ENCODE data around the gene CACNA1I. TPM values are rescaled to one million over a fixed set of nuclear protein-coding genes. Genes with fewer than 3 reads are reported as not detected.

Gene CACNA1I
- polyA plus RNA-seq, 1 experiment, result not detected

DNA sequence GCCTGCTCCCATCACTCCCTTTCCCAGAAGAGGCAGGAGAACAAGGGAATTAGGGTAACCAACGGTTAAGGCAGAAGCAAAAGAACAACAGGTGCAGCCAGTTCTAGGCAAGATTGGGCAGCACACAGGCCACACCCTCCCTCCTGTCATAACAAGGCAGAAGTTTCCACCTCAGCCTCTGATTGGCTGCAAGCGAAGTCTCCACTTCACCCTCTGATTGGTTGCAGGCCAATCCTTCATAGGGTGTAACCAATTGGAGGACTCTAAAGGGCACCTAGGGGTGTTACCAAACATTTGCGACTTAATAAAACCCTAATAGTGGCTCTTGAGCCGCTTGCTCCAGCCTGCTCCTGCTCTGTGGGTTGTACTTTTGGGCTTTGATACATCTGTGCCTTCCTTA is 153.8 kb downstream of the CACNA1I start:
- Histone ChIP-seq H3K27ac (ENCODE audit: low read depth, low read length) (no peak overlapping the region), H3K27me3 (ENCODE audit: control insufficient read depth, insufficient read depth, low read length) (peaks cover 47% of the 10 kb centered on the region), H3K9me3 (ENCODE audit: control insufficient read depth, insufficient read depth, low read length) (no peaks in the 10 kb centered on the region), H3K4me3 (ENCODE audit: low read depth, low read length) (no peak overlapping the region)
- ChIA-PET CTCF (no interaction called here), POLR2A (no interaction called here)
- TF ChIP-seq, protein P1, sequence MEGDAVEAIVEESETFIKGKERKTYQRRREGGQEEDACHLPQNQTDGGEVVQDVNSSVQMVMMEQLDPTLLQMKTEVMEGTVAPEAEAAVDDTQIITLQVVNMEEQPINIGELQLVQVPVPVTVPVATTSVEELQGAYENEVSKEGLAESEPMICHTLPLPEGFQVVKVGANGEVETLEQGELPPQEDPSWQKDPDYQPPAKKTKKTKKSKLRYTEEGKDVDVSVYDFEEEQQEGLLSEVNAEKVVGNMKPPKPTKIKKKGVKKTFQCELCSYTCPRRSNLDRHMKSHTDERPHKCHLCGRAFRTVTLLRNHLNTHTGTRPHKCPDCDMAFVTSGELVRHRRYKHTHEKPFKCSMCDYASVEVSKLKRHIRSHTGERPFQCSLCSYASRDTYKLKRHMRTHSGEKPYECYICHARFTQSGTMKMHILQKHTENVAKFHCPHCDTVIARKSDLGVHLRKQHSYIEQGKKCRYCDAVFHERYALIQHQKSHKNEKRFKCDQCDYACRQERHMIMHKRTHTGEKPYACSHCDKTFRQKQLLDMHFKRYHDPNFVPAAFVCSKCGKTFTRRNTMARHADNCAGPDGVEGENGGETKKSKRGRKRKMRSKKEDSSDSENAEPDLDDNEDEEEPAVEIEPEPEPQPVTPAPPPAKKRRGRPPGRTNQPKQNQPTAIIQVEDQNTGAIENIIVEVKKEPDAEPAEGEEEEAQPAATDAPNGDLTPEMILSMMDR (IDR thresholded peaks at IDR 0.05; ENCODE audit: low read depth, low read length), result no peak
- DNase-seq (ENCODE audit: low read depth, low spot score), result no peak

DNA sequence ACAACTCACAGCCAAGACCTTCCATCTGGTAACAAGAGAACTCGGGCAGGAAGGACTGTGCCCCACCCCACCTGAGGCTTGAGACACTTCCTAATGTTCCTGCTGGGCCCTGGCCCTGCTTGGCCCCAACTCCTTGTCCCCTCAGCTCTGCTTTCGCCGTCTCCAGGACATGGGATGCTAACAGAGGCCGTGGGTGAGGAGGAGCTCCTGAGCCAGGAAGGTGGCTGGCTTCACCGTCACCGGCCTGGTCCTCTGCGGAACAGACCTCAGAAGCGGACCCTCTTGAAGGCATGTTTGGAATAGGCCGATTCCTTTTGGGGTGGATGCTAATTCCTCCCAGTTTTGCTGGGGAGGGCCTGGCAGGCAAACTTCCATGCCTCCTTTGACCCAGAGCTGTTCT is 154.3 kb downstream of the CACNA1I start:
- ChIA-PET CTCF (no interaction called here), POLR2A (no interaction called here)
- H3K27me3 ChIP-seq (ENCODE audit: control insufficient read depth, insufficient read depth, low read length), result peaks cover 45% of the 10 kb centered on the region
- no peak overlapping the region for H3K27ac ChIP-seq (ENCODE audit: low read depth, low read length)
- no peaks in the 10 kb centered on the region for H3K9me3 ChIP-seq (ENCODE audit: control insufficient read depth, insufficient read depth, low read length)
- H3K4me3 ChIP-seq (ENCODE audit: low read depth, low read length), result no peak overlapping the region
- no peak for DNase-seq (ENCODE audit: low read depth, low spot score)
- TF ChIP-seq, protein P1 (IDR thresholded peaks at IDR 0.05; ENCODE audit: low read depth, low read length), result no peak

DNA sequence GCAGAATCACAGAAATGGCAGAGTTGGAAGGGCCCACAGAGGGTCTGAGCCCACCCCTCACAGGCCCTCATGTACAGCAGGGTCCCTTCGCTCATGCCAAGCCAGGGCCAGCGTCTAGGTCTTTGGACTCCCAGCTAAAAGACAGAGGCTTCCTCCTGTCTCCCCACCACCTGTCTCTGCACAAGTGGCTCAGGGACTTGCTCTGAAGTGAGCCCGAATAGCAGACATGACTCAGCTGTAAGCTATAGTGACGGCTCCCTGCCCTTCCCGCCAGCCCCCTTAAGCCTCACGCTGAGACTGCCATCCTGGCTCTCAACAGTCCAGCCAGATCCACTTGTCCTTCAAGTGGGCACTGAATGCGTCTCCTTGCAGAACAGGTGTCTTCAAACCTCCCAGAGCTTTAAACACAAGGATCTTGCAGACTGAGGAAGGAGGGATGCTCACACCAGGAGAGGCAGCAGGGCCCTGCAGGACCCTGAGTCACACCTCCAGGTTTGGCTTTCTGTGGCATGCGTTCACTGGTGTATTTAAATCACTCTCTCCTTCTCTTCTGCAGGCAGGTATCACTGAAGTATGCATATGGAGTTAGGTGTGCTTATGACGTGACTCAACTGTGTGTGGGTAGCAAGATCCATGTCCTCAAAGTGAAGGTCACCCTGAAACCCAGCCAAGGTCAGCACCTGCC is 154.9 kb downstream of the CACNA1I start:
- H3K27ac ChIP-seq (ENCODE audit: low read depth, low read length), result no peak overlapping the region
- TF ChIP-seq, protein P1 (IDR thresholded peaks at IDR 0.05; ENCODE audit: low read depth, low read length), result no peak
- CTCF ChIA-PET, result no interaction called here
- POLR2A ChIA-PET, result no interaction called here
- DNase-seq (ENCODE audit: low read depth, low spot score), result no peak
- no peak overlapping the region for H3K4me3 ChIP-seq (ENCODE audit: low read depth, low read length)
- H3K9me3 ChIP-seq (ENCODE audit: control insufficient read depth, insufficient read depth, low read length), result no peaks in the 10 kb centered on the region
- peaks cover 39% of the 10 kb centered on the region for H3K27me3 ChIP-seq (ENCODE audit: control insufficient read depth, insufficient read depth, low read length)

DNA sequence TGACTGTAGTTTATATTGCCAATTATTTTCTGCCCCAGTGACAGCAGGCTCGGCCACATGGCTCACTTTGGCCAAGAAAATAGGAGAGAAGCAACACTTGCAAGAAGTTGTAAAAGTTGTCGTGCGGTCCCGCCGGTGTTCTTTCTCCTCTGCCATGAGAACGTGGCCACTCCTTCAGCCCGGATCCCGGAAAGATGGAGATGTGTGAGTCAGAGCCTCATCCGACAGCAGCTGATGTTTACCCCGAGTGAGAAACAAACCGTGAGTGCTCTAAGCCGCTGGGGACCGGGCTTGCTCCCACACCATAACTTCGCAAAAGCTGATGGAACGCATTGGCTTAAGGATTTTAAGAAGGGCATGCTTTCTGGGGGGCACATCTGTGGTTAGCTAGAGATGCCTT is 157.0 kb downstream of the CACNA1I start:
- Histone ChIP-seq H3K9me3 (ENCODE audit: control insufficient read depth, insufficient read depth, low read length) (no peaks in the 10 kb centered on the region), H3K27ac (ENCODE audit: low read depth, low read length) (no peak overlapping the region), H3K4me3 (ENCODE audit: low read depth, low read length) (no peak overlapping the region), H3K27me3 (ENCODE audit: control insufficient read depth, insufficient read depth, low read length) (peaks cover 42% of the 10 kb centered on the region)
- CTCF ChIA-PET, result no interaction called here
- no peak for DNase-seq (ENCODE audit: low read depth, low spot score)
- POLR2A ChIA-PET, result no interaction called here
- TF ChIP-seq, protein P1 (IDR thresholded peaks at IDR 0.05; ENCODE audit: low read depth, low read length), result no peak

DNA sequence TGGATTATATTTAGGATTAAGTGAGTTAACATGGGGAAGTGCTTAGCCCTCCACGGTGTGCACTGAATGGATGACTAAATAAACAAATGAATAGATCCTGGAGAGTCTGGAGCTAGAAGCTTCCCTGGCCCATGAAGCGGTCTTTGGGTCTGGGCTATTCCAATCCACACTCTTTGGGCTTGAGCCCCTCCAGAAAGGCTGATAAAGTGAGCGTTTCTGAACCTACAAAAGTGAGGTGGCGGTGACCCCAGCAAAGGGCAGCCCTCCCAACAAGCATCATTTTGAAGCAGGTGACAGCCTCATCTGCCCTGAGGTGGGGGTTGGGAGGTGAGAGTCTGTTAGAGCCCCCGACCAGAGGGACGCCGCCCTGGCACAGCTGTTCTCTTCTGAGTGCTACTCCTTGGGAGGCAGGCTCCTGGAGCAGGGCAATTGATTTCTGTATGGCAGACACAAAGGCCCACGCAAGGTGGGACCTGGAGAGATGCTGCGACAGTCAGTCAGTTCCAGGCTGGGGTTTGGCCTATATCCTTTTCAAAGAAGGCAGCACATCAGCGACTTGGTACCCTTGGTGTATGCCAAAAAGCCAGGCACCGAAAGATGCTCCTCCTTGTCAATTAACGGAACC is 157.8 kb downstream of the CACNA1I start:
- no peak for DNase-seq (ENCODE audit: low read depth, low spot score)
- ChIA-PET POLR2A (no interaction called here), CTCF (no interaction called here)
- Histone ChIP-seq H3K27ac (ENCODE audit: low read depth, low read length) (no peak overlapping the region), H3K27me3 (ENCODE audit: control insufficient read depth, insufficient read depth, low read length) (peaks cover 47% of the 10 kb centered on the region), H3K4me3 (ENCODE audit: low read depth, low read length) (no peak overlapping the region), H3K9me3 (ENCODE audit: control insufficient read depth, insufficient read depth, low read length) (no peaks in the 10 kb centered on the region; the same call in 1 of the 2 replicates)
- TF ChIP-seq, protein P1 (IDR thresholded peaks at IDR 0.05; ENCODE audit: low read depth, low read length), result no peak

Data from AG04450 (cell line).